ENCODE data around the gene BAD. TPM values are rescaled to one million over a fixed set of nuclear protein-coding genes. Genes with fewer than 3 reads are reported as not detected.
A peak's percentile ranks its signal among the peaks of the same experiment; 100 is the strongest.

The BAD gene
- total and polyA plus RNA-seq, 4 experiments from 2014 or later: 23.1 to 70.1 (median 37.2) TPM

GRCh38 chr11:64238076-64238475 lies 46.4 kb downstream of the BAD start:
- Mint-ChIP-seq H3K4me3 (peak overlapping the region in 1 of 8 donors; percentile 31), H3K36me3 (peaks cover 0 to 38% of the 10 kb centered on the region in 2 donors), H3K9me3 (no peaks in the 10 kb centered on the region), H3K27me3 (no peaks in the 10 kb centered on the region), H3K4me1 (peaks cover 17 to 46% (median 30%) of the 10 kb centered on the region in 4 donors), H3K27ac (peak overlapping the region; percentile 58 to 100 (median 87))
- H3K27ac ChIP-seq (ENCODE audit: low read depth, low read length): no peak overlapping the region
- peaks cover 7% of the 10 kb centered on the region for H3K36me3 ChIP-seq (ENCODE audit: insufficient read depth, low read length)
- peaks cover 44% of the 10 kb centered on the region for H3K4me1 ChIP-seq (ENCODE audit: insufficient read depth, low read length)
- POLR2A ChIA-PET (ENCODE audit: partially characterized antibody): interaction anchor here (1.0 to 38.9 kb wide), 6 partner anchors 9 to 33 kb away, joined by 3 to 937 read pairs (median 5); partner anchors contain the start of genes FERMT3, NUDT22, PPP1R14B and TRPT1
- no peak overlapping the region for H3K4me3 ChIP-seq (ENCODE audit: low read length in 2 of 2)
- intact Hi-C loops (cut with micrococcal nuclease): no loop called here
- no peaks in the 10 kb centered on the region for H3K27me3 ChIP-seq (ENCODE audit: insufficient read depth, low read length)
- DNase-seq: no peak
- no peaks in the 10 kb centered on the region for H3K9me3 ChIP-seq (ENCODE audit: control insufficient read depth in 1 of 2, low read length in 2 of 2)
- CTCF ChIA-PET (ENCODE audit: partially characterized antibody): interaction anchor here (1.3 to 2.3 kb wide), 3 partner anchors 12 to 30 kb away, joined by 3 to 7 read pairs (median 4); partner anchors contain the start of genes NUDT22, PLCB3 and TRPT1

GRCh38 chr11:64237484-64237951 lies 46.9 kb downstream of the BAD start:
- intact Hi-C loops (cut with micrococcal nuclease): no loop called here
- H3K4me3 Mint-ChIP-seq: peak overlapping the region in 2 of 8 donors; percentile 10 to 21
- peaks cover 0 to 36% of the 10 kb centered on the region in 2 donors for H3K36me3 Mint-ChIP-seq
- POLR2A ChIA-PET (ENCODE audit: partially characterized antibody): interaction anchor here (1.0 to 38.9 kb wide), 3 partner anchors 13 to 34 kb away, joined by 4 to 937 read pairs (median 200); partner anchors contain the start of genes FERMT3, NUDT22 and TRPT1
- peak overlapping the region in 6 of 7 donors; percentile 42 to 100 (median 72) for H3K27ac Mint-ChIP-seq
- DNase-seq: peak in 1 of 5 donors; percentile 32
- peaks cover 39% of the 10 kb centered on the region for H3K4me1 ChIP-seq (ENCODE audit: insufficient read depth, low read length)
- H3K27me3 ChIP-seq (ENCODE audit: insufficient read depth, low read length): no peaks in the 10 kb centered on the region
- no peaks in the 10 kb centered on the region for H3K27me3 Mint-ChIP-seq
- H3K36me3 ChIP-seq (ENCODE audit: insufficient read depth, low read length): peaks cover 7% of the 10 kb centered on the region
- H3K9me3 Mint-ChIP-seq: no peaks in the 10 kb centered on the region
- no peak overlapping the region for H3K4me3 ChIP-seq (ENCODE audit: low read length in 2 of 2)
- no peak overlapping the region for H3K27ac ChIP-seq (ENCODE audit: low read depth, low read length)
- peaks cover 18 to 47% (median 28%) of the 10 kb centered on the region in 4 donors for H3K4me1 Mint-ChIP-seq
- H3K9me3 ChIP-seq (ENCODE audit: control insufficient read depth in 1 of 2, low read length in 2 of 2): no peaks in the 10 kb centered on the region
- CTCF ChIA-PET (ENCODE audit: partially characterized antibody): interaction anchor here (0.9 to 2.3 kb wide), 5 partner anchors 11 to 33 kb away, joined by 3 to 7 read pairs (median 4); partner anchors contain the start of genes FERMT3, NUDT22, PLCB3 and TRPT1

GRCh38 chr11:64235437-64236161 lies 48.9 kb downstream of the BAD start:
- Mint-ChIP-seq H3K4me1 (peaks cover 19 to 47% (median 36%) of the 10 kb centered on the region in 4 donors), H3K4me3 (peak overlapping the region; percentile 79 to 85 (median 82)), H3K27me3 (no peaks in the 10 kb centered on the region), H3K27ac (peak overlapping the region; percentile 73 to 91 (median 80)), H3K9me3 (no peaks in the 10 kb centered on the region), H3K36me3 (peaks cover 0 to 27% of the 10 kb centered on the region in 2 donors)
- Histone ChIP-seq H3K4me1 (ENCODE audit: insufficient read depth, low read length) (peaks cover 39% of the 10 kb centered on the region), H3K27me3 (ENCODE audit: insufficient read depth, low read length) (no peaks in the 10 kb centered on the region), H3K9me3 (ENCODE audit: control insufficient read depth in 1 of 2, low read length in 2 of 2) (no peaks in the 10 kb centered on the region), H3K27ac (ENCODE audit: low read depth, low read length) (peak overlapping the region; percentile 71), H3K4me3 (ENCODE audit: low read length in 2 of 2) (peak overlapping the region; percentile 57 to 58), H3K36me3 (ENCODE audit: insufficient read depth, low read length) (peaks cover 7% of the 10 kb centered on the region)
- intact Hi-C loops (cut with micrococcal nuclease): no loop called here
- CTCF ChIA-PET (ENCODE audit: partially characterized antibody): interaction anchor here (1.2 to 2.5 kb wide), 4 partner anchors 15 to 68 kb away, joined by 3 to 12 read pairs (median 4); partner anchors contain the start of gene FERMT3
- peak in 1 of 5 donors; percentile 30 for DNase-seq
- POLR2A ChIA-PET (ENCODE audit: partially characterized antibody): interaction anchor here (1.0 to 38.9 kb wide), 7 partner anchors 11 to 82 kb away, joined by 3 to 937 read pairs (median 8); partner anchors contain the start of genes FERMT3, NUDT22, PPP1R14B and PRDX5

- peaks cover 0 to 25% of the 10 kb centered on the region in 2 donors for H3K36me3 Mint-ChIP-seq
- intact Hi-C loops (cut with micrococcal nuclease): loop anchor here (1.0 kb wide), 1 partner anchor 9 kb away; the partner anchor contains the start of genes NUDT22 and TRPT1
- H3K4me3 ChIP-seq (ENCODE audit: low read length in 2 of 2): peak overlapping the region; percentile 57 to 58
- DNase-seq: peak; percentile 55 to 66 (median 60)
- no peaks in the 10 kb centered on the region for H3K27me3 ChIP-seq (ENCODE audit: insufficient read depth, low read length)
- POLR2A ChIA-PET (ENCODE audit: partially characterized antibody): interaction anchor here (0.6 to 38.9 kb wide), 9 partner anchors 10 to 83 kb away, joined by 3 to 937 read pairs (median 8); partner anchors contain the start of genes FERMT3, FKBP2, NUDT22 and PLCB3
- H3K27ac Mint-ChIP-seq: peak overlapping the region; percentile 73 to 91 (median 80)
- H3K4me3 Mint-ChIP-seq: peak overlapping the region; percentile 79 to 85 (median 82)
- H3K4me1 Mint-ChIP-seq: peaks cover 12 to 47% (median 30%) of the 10 kb centered on the region in 4 donors
- H3K27me3 Mint-ChIP-seq: no peaks in the 10 kb centered on the region
- H3K9me3 Mint-ChIP-seq: no peaks in the 10 kb centered on the region
- no peaks in the 10 kb centered on the region for H3K9me3 ChIP-seq (ENCODE audit: control insufficient read depth in 1 of 2, low read length in 2 of 2)
- H3K36me3 ChIP-seq (ENCODE audit: insufficient read depth, low read length): peaks cover 7% of the 10 kb centered on the region
- peak overlapping the region; percentile 71 for H3K27ac ChIP-seq (ENCODE audit: low read depth, low read length)
- H3K4me1 ChIP-seq (ENCODE audit: insufficient read depth, low read length): peaks cover 36% of the 10 kb centered on the region
- CTCF ChIA-PET (ENCODE audit: partially characterized antibody): interaction anchor here (1.1 to 2.5 kb wide), 5 partner anchors 16 to 69 kb away, joined by 3 to 12 read pairs (median 3); partner anchors contain the start of genes FERMT3 and PLCB3
Observed at GRCh38 chr11:64234647-64235379, 49.7 kb downstream of the BAD start.

GRCh38 chr11:64233913-64234586 lies 50.4 kb downstream of the BAD start, which contains the start of gene VEGFB:
Gene VEGFB, plus strand, starts transcription at chr11:64234584. Its CDS starts 250 bp downstream, at chr11:64234834.
- ChIA-PET CTCF (ENCODE audit: partially characterized antibody) (interaction anchor here (1.1 to 1.6 kb wide), 4 partner anchors 17 to 67 kb away, joined by 3 to 10 read pairs (median 5); partner anchors contain the start of genes CATSPERZ, FERMT3 and PLCB3), POLR2A (ENCODE audit: partially characterized antibody) (interaction anchor here (0.6 to 38.9 kb wide), 9 partner anchors 10 to 83 kb away, joined by 3 to 937 read pairs (median 9); partner anchors contain the start of genes BAD, FERMT3, FKBP2 and NUDT22)
- Histone ChIP-seq H3K4me3 (ENCODE audit: low read length in 2 of 2) (peak within 1 kb of the TSS; percentile 57 to 58), H3K27ac (ENCODE audit: low read depth, low read length) (peak within 1 kb of the TSS; percentile 71), H3K27me3 (ENCODE audit: insufficient read depth, low read length) (no peaks in the 10 kb centered on the region), H3K36me3 (ENCODE audit: insufficient read depth, low read length) (peaks cover 7% of the 10 kb centered on the region), H3K4me1 (ENCODE audit: insufficient read depth, low read length) (peaks cover 42% of the 10 kb centered on the region), H3K9me3 (ENCODE audit: control insufficient read depth in 1 of 2, low read length in 2 of 2) (no peaks in the 10 kb centered on the region)
- Mint-ChIP-seq H3K4me1 (peaks cover 14 to 53% (median 35%) of the 10 kb centered on the region in 4 donors), H3K4me3 (peak within 1 kb of the TSS; percentile 79 to 87 (median 82)), H3K36me3 (peaks cover 0 to 25% of the 10 kb centered on the region in 2 donors), H3K27ac (peak within 1 kb of the TSS; percentile 73 to 94 (median 91)), H3K9me3 (no peaks in the 10 kb centered on the region), H3K27me3 (no peaks in the 10 kb centered on the region)
- intact Hi-C loops (cut with micrococcal nuclease): loop anchor here (1.0 kb wide), 1 partner anchor 8 kb away; the partner anchor contains the start of genes NUDT22 and TRPT1
- peak; percentile 62 to 76 (median 66) for DNase-seq

- ChIA-PET CTCF (ENCODE audit: partially characterized antibody) (interaction anchor here (1.1 to 2.3 kb wide), 6 partner anchors 8 to 85 kb away, joined by 4 to 10 read pairs (median 6); partner anchors contain the start of genes CATSPERZ, ESRRA, FKBP2 and PRDX5), POLR2A (ENCODE audit: partially characterized antibody) (interaction anchor here (0.9 to 38.9 kb wide), 8 partner anchors 8 to 72 kb away, joined by 4 to 937 read pairs (median 10); partner anchors contain the start of genes BAD, ESRRA, FERMT3 and FKBP2)
- no peak for DNase-seq
- Mint-ChIP-seq H3K4me1 (peaks cover 14 to 55% (median 40%) of the 10 kb centered on the region in 4 donors), H3K27ac (peak overlapping the region; percentile 64 to 92 (median 81)), H3K27me3 (no peaks in the 10 kb centered on the region), H3K9me3 (no peaks in the 10 kb centered on the region), H3K36me3 (peaks cover 0 to 19% of the 10 kb centered on the region in 2 donors), H3K4me3 (peak overlapping the region in 7 of 8 donors; percentile 54 to 87 (median 77))
- no peaks in the 10 kb centered on the region for H3K27me3 ChIP-seq (ENCODE audit: insufficient read depth, low read length)
- H3K36me3 ChIP-seq (ENCODE audit: insufficient read depth, low read length): peaks cover 6% of the 10 kb centered on the region
- intact Hi-C loops (cut with micrococcal nuclease): no loop called here
- no peak overlapping the region for H3K4me3 ChIP-seq (ENCODE audit: low read length in 2 of 2)
- H3K27ac ChIP-seq (ENCODE audit: low read depth, low read length): no peak overlapping the region
- no peaks in the 10 kb centered on the region for H3K9me3 ChIP-seq (ENCODE audit: control insufficient read depth in 1 of 2, low read length in 2 of 2)
- peaks cover 45% of the 10 kb centered on the region for H3K4me1 ChIP-seq (ENCODE audit: insufficient read depth, low read length)
Observed at GRCh38 chr11:64232967-64233315, 51.5 kb downstream of the BAD start.

Data from CD4-positive, alpha-beta memory T cell (primary cell).